Suprapubic skin (tissue), 4 donors: ENCODE results near the gene BCAS4. TPM values are rescaled to one million over a fixed set of nuclear protein-coding genes. Genes with fewer than 3 reads are reported as not detected.

Experiments used
- DNase-seq, 2 donors: peaks; one replicate each; pipeline ENCODE4 v3.0.0-alpha.2; 2019; ENCODE audit warnings: low spot score in 2 of 2
- H3K27ac ChIP-seq: fragments of 200-600 bp; sonication (generic); one replicate; pipeline ENCODE4 v1.5.1; 2019
- H3K27me3 ChIP-seq: fragments of 200-600 bp; sonication (generic); one replicate; pipeline ENCODE4 v1.5.1; 2019
- H3K36me3 ChIP-seq: fragments of 200-600 bp; sonication (generic); one replicate; pipeline ENCODE4 v1.5.1; 2019
- H3K4me1 ChIP-seq: fragments of 200-600 bp; sonication (generic); one replicate; pipeline ENCODE4 v1.5.1; 2019
- H3K4me3 ChIP-seq: fragments of 200-600 bp; sonication (generic); one replicate; pipeline ENCODE4 v1.5.1; 2019; ENCODE audit warnings: mild to moderate bottlenecking
- H3K9me3 ChIP-seq: fragments of 200-600 bp; sonication (generic); one replicate; pipeline ENCODE4 v1.5.1; 2019
- CTCF ChIP-seq, 2 donors: fragments of 200-600 bp in 1 of 2; fragments of 450-650 bp in 1 of 2; sonication (generic) in 1 of 2; IDR thresholded peaks; one replicate each; pipeline ENCODE4 v1.5.1; 2016 to 2019; ENCODE audit warnings: antibody characterized with exemption in 2 of 2, mild to moderate bottlenecking in 1 of 2, moderate library complexity in 1 of 2
- EP300 ChIP-seq: sonication (generic); formaldehyde crosslinking; IDR thresholded peaks from one replicate; pipeline ENCODE4 v1.6.1; 2017; ENCODE audit warnings: antibody characterized with exemption
- POLR2A ChIP-seq, 2 donors: fragments of 450-650 bp; IDR thresholded peaks; one replicate each; pipeline ENCODE4 v1.6.1; 2017; ENCODE audit warnings: antibody characterized with exemption in 2 of 2, mild to moderate bottlenecking in 2 of 2, moderate library complexity in 2 of 2
- POLR2AphosphoS5 ChIP-seq, 3 donors: sonication (generic); formaldehyde crosslinking; IDR thresholded peaks; one replicate each; pipeline ENCODE4 v1.6.1; 2017; ENCODE audit warnings: antibody characterized with exemption in 3 of 3
- WGBS: methylation state at CpG from one replicate; pipeline ENCODE4 v1.1.5; 2018; 5-methylcytosine and 5-hydroxymethylcytosine counted together
- total RNA-seq, 4 donors: library from RNA; depleted of rRNA; stranded (reverse); fragments of >200 nt; gene quantifications; one replicate each; pipeline ENCODE4 v1.1.0, GENCODE V29; 2016

BCAS4 gene
- total RNA-seq, 4 donors from 2014 or later: 0.91 to 2.6 (median 1.2) TPM

GRCh38 chr20:50867805-50868204 lies 72.9 kb downstream of the BCAS4 start:
- H3K27ac ChIP-seq: no peak overlapping the region
- no peak for TF ChIP-seq POLR2AphosphoS5 (IDR thresholded peaks at IDR 0.05)
- no peaks in the 10 kb centered on the region for H3K27me3 ChIP-seq
- H3K36me3 ChIP-seq: no peaks in the 10 kb centered on the region
- no peak for DNase-seq
- H3K9me3 ChIP-seq: no peaks in the 10 kb centered on the region
- no peaks in the 10 kb centered on the region for H3K4me1 ChIP-seq
- 88% methylated on average over 6 of the region's 6 CpGs for WGBS
- H3K4me3 ChIP-seq: no peak overlapping the region

GRCh38 chr20:50868509-50869495 lies 73.9 kb downstream of the BCAS4 start:
- WGBS: 92% methylated on average over 10 of the region's 11 CpGs
- no peaks in the 10 kb centered on the region for H3K27me3 ChIP-seq
- H3K9me3 ChIP-seq: no peaks in the 10 kb centered on the region
- H3K4me3 ChIP-seq: no peak overlapping the region
- no peaks in the 10 kb centered on the region for H3K4me1 ChIP-seq
- no peak for TF ChIP-seq EP300
- no peak for TF ChIP-seq POLR2A (IDR thresholded peaks at IDR 0.05)
- no peak for TF ChIP-seq CTCF (IDR thresholded peaks at IDR 0.05)
- no peak for TF ChIP-seq POLR2AphosphoS5 (IDR thresholded peaks at IDR 0.05)
- no peak overlapping the region for H3K27ac ChIP-seq
- no peak for DNase-seq
- no peaks in the 10 kb centered on the region for H3K36me3 ChIP-seq

- H3K4me1 ChIP-seq: no peaks in the 10 kb centered on the region
- DNase-seq: no peak
- H3K27me3 ChIP-seq: no peaks in the 10 kb centered on the region
- no peak overlapping the region for H3K27ac ChIP-seq
- H3K4me3 ChIP-seq: no peak overlapping the region
- TF ChIP-seq EP300 (no peak), POLR2A (IDR thresholded peaks at IDR 0.05) (no peak), CTCF (IDR thresholded peaks at IDR 0.05) (no peak), POLR2AphosphoS5 (IDR thresholded peaks at IDR 0.05) (no peak)
- WGBS: 69% methylated on average over 19 of the region's 19 CpGs
- H3K9me3 ChIP-seq: no peaks in the 10 kb centered on the region
- no peaks in the 10 kb centered on the region for H3K36me3 ChIP-seq
Observed at GRCh38 chr20:50870561-50871161, 75.8 kb downstream of the BCAS4 start.

GRCh38 chr20:50872560-50873425 lies 77.9 kb downstream of the BCAS4 start:
- no peaks in the 10 kb centered on the region for H3K27me3 ChIP-seq
- no peak for TF ChIP-seq CTCF (IDR thresholded peaks at IDR 0.05)
- no peak for TF ChIP-seq POLR2A (IDR thresholded peaks at IDR 0.05)
- no peak for TF ChIP-seq EP300
- TF ChIP-seq POLR2AphosphoS5 (IDR thresholded peaks at IDR 0.05): no peak
- DNase-seq: no peak
- WGBS: 81% methylated on average over 13 of the region's 16 CpGs
- H3K27ac ChIP-seq: no peak overlapping the region
- H3K9me3 ChIP-seq: no peaks in the 10 kb centered on the region
- H3K36me3 ChIP-seq: no peaks in the 10 kb centered on the region
- H3K4me3 ChIP-seq: no peak overlapping the region
- no peaks in the 10 kb centered on the region for H3K4me1 ChIP-seq

- TF ChIP-seq POLR2AphosphoS5 (IDR thresholded peaks at IDR 0.05): no peak
- TF ChIP-seq POLR2A (IDR thresholded peaks at IDR 0.05): no peak
- no peak for TF ChIP-seq EP300
- no peak for TF ChIP-seq CTCF (IDR thresholded peaks at IDR 0.05)
- 89% methylated on average over 10 of the region's 10 CpGs for WGBS
- Histone ChIP-seq H3K27me3 (no peaks in the 10 kb centered on the region), H3K36me3 (no peaks in the 10 kb centered on the region), H3K9me3 (no peaks in the 10 kb centered on the region), H3K4me3 (no peak overlapping the region), H3K4me1 (no peaks in the 10 kb centered on the region), H3K27ac (no peak overlapping the region)
- DNase-seq: no peak
Observed at GRCh38 chr20:50873585-50873984, 78.7 kb downstream of the BCAS4 start.
